Activated T-cell treated with anti-CD3 and anti-CD28 coated beads, Interleukin-2, amount 50 U/mL, for 24 hours (primary cell): Measurements from ENCODE around the gene IGSF21.

ENCODE experiments used
- DNase-seq: peaks from one replicate; pipeline ENCODE4 v3.0.0-alpha.2; 2020
- H3K27ac Mint-ChIP-seq: 2 replicates; pipeline ENCODE4 v1.8.0; 2020; ENCODE audit warnings: mild to moderate bottlenecking, mixed read lengths
- H3K27me3 Mint-ChIP-seq: 2 replicates; pipeline ENCODE4 v1.8.0; 2020; ENCODE audit warnings: mixed read lengths
- H3K36me3 Mint-ChIP-seq: 2 replicates; pipeline ENCODE4 v1.8.0; 2020; ENCODE audit warnings: low read depth, mixed read lengths
- H3K4me1 Mint-ChIP-seq: 2 replicates; pipeline ENCODE4 v1.8.0; 2020; ENCODE audit warnings: low read depth, mixed read lengths
- H3K4me3 Mint-ChIP-seq: 2 replicates; pipeline ENCODE4 v1.8.0; 2020; ENCODE audit warnings: mild to moderate bottlenecking, moderate library complexity, mixed read lengths
- H3K9me3 Mint-ChIP-seq: 2 replicates; pipeline ENCODE4 v1.8.0; 2020; ENCODE audit warnings: mixed read lengths

IGSF21 gene

GRCh38 chr1:18120638-18121037 lies 13.0 kb downstream of the IGSF21 start:
- no peak overlapping the region for H3K27ac Mint-ChIP-seq
- no peak for DNase-seq
- no peaks in the 10 kb centered on the region for H3K36me3 Mint-ChIP-seq
- no peaks in the 10 kb centered on the region for H3K9me3 Mint-ChIP-seq
- H3K4me3 Mint-ChIP-seq: no peak overlapping the region
- no peaks in the 10 kb centered on the region for H3K4me1 Mint-ChIP-seq
- peaks cover 51% of the 10 kb centered on the region for H3K27me3 Mint-ChIP-seq

GRCh38 chr1:18121072-18121820 lies 13.6 kb downstream of the IGSF21 start:
- DNase-seq: no peak
- Mint-ChIP-seq H3K36me3 (no peaks in the 10 kb centered on the region), H3K27me3 (peaks cover 47% of the 10 kb centered on the region), H3K4me3 (no peak overlapping the region), H3K9me3 (no peaks in the 10 kb centered on the region), H3K4me1 (no peaks in the 10 kb centered on the region), H3K27ac (no peak overlapping the region)

GRCh38 chr1:18123467-18123992 lies 15.9 kb downstream of the IGSF21 start:
- H3K4me3 Mint-ChIP-seq: no peak overlapping the region
- no peaks in the 10 kb centered on the region for H3K4me1 Mint-ChIP-seq
- peaks cover 39% of the 10 kb centered on the region for H3K27me3 Mint-ChIP-seq
- no peak for DNase-seq
- no peak overlapping the region for H3K27ac Mint-ChIP-seq
- H3K9me3 Mint-ChIP-seq: no peaks in the 10 kb centered on the region
- H3K36me3 Mint-ChIP-seq: no peaks in the 10 kb centered on the region

GRCh38 chr1:18124977-18125376 lies 17.4 kb downstream of the IGSF21 start:
- H3K4me3 Mint-ChIP-seq: no peak overlapping the region
- no peak for DNase-seq
- H3K27ac Mint-ChIP-seq: no peak overlapping the region
- peaks cover 32% of the 10 kb centered on the region for H3K27me3 Mint-ChIP-seq
- H3K4me1 Mint-ChIP-seq: no peaks in the 10 kb centered on the region
- H3K9me3 Mint-ChIP-seq: no peaks in the 10 kb centered on the region
- H3K36me3 Mint-ChIP-seq: no peaks in the 10 kb centered on the region

- no peak overlapping the region for H3K4me3 Mint-ChIP-seq
Observed at GRCh38 chr1:18126616-18127015, 19.0 kb downstream of the IGSF21 start.

GRCh38 chr1:18128298-18128697 lies 20.7 kb downstream of the IGSF21 start:
- Mint-ChIP-seq H3K27me3 (peaks cover 26% of the 10 kb centered on the region), H3K36me3 (no peaks in the 10 kb centered on the region), H3K27ac (no peak overlapping the region), H3K9me3 (no peaks in the 10 kb centered on the region), H3K4me3 (no peak overlapping the region), H3K4me1 (no peaks in the 10 kb centered on the region)
- DNase-seq: no peak

More at GRCh38 chr1:18126616-18127015, 19.0 kb downstream of the IGSF21 start:
- Mint-ChIP-seq H3K27me3 (peaks cover 24% of the 10 kb centered on the region), H3K9me3 (no peaks in the 10 kb centered on the region), H3K36me3 (no peaks in the 10 kb centered on the region), H3K4me1 (no peaks in the 10 kb centered on the region), H3K27ac (no peak overlapping the region)
- DNase-seq: no peak

- Mint-ChIP-seq H3K9me3 (no peaks in the 10 kb centered on the region), H3K4me1 (no peaks in the 10 kb centered on the region), H3K27ac (no peak overlapping the region), H3K27me3 (peaks cover 31% of the 10 kb centered on the region), H3K36me3 (no peaks in the 10 kb centered on the region), H3K4me3 (no peak overlapping the region)
- no peak for DNase-seq
Observed at GRCh38 chr1:18130356-18130755, 22.8 kb downstream of the IGSF21 start.

- Mint-ChIP-seq H3K4me1 (no peaks in the 10 kb centered on the region), H3K27me3 (peaks cover 33% of the 10 kb centered on the region), H3K4me3 (no peak overlapping the region), H3K27ac (no peak overlapping the region), H3K36me3 (no peaks in the 10 kb centered on the region), H3K9me3 (no peaks in the 10 kb centered on the region)
- no peak for DNase-seq
Observed at GRCh38 chr1:18132022-18132710, 24.6 kb downstream of the IGSF21 start.

- Mint-ChIP-seq H3K27me3 (peaks cover 33% of the 10 kb centered on the region), H3K27ac (no peak overlapping the region), H3K36me3 (no peaks in the 10 kb centered on the region)
Observed at GRCh38 chr1:18132711-18133541, 25.3 kb downstream of the IGSF21 start.

GRCh38 chr1:18134324-18135046 lies 26.9 kb downstream of the IGSF21 start:
- no peak overlapping the region for H3K27ac Mint-ChIP-seq
- no peaks in the 10 kb centered on the region for H3K9me3 Mint-ChIP-seq
- no peak for DNase-seq
- H3K27me3 Mint-ChIP-seq: peaks cover 36% of the 10 kb centered on the region
- H3K36me3 Mint-ChIP-seq: no peaks in the 10 kb centered on the region
- H3K4me1 Mint-ChIP-seq: no peaks in the 10 kb centered on the region
- no peak overlapping the region for H3K4me3 Mint-ChIP-seq

More at GRCh38 chr1:18132711-18133541, 25.3 kb downstream of the IGSF21 start:
- no peak for DNase-seq
- H3K9me3 Mint-ChIP-seq: no peaks in the 10 kb centered on the region
- H3K4me3 Mint-ChIP-seq: no peak overlapping the region
- no peaks in the 10 kb centered on the region for H3K4me1 Mint-ChIP-seq

GRCh38 chr1:18137759-18138345 lies 30.3 kb downstream of the IGSF21 start:
- H3K27me3 Mint-ChIP-seq: peaks cover 31% of the 10 kb centered on the region
- no peaks in the 10 kb centered on the region for H3K36me3 Mint-ChIP-seq
- no peak for DNase-seq
- H3K4me3 Mint-ChIP-seq: no peak overlapping the region
- H3K9me3 Mint-ChIP-seq: no peaks in the 10 kb centered on the region
- H3K4me1 Mint-ChIP-seq: no peaks in the 10 kb centered on the region
- H3K27ac Mint-ChIP-seq: no peak overlapping the region

- H3K9me3 Mint-ChIP-seq: no peaks in the 10 kb centered on the region
- H3K27me3 Mint-ChIP-seq: peaks cover 23% of the 10 kb centered on the region
- no peak overlapping the region for H3K27ac Mint-ChIP-seq
- DNase-seq: no peak
- no peak overlapping the region for H3K4me3 Mint-ChIP-seq
- no peaks in the 10 kb centered on the region for H3K4me1 Mint-ChIP-seq
- no peaks in the 10 kb centered on the region for H3K36me3 Mint-ChIP-seq
Observed at GRCh38 chr1:18139198-18139981, 31.8 kb downstream of the IGSF21 start.

- H3K27me3 Mint-ChIP-seq: peaks cover 21% of the 10 kb centered on the region
- DNase-seq: no peak
- no peak overlapping the region for H3K4me3 Mint-ChIP-seq
- no peaks in the 10 kb centered on the region for H3K4me1 Mint-ChIP-seq
- H3K36me3 Mint-ChIP-seq: no peaks in the 10 kb centered on the region
- H3K27ac Mint-ChIP-seq: no peak overlapping the region
- H3K9me3 Mint-ChIP-seq: no peaks in the 10 kb centered on the region
Observed at GRCh38 chr1:18140411-18140810, 32.8 kb downstream of the IGSF21 start.
